Heart right ventricle (tissue), 16 donors: Measurements from ENCODE around the gene CENPT. TPM values are rescaled to one million over a fixed set of nuclear protein-coding genes. Genes with fewer than 3 reads are reported as not detected.

Source experiments
- ATAC-seq, 8 donors: fragments of 200-7000 bp; cut with Tn5 transposase; one replicate each; pipeline ENCODE4 v1.9.1; 2020; ENCODE audit warnings: mild to moderate bottlenecking in 8 of 8, moderate library complexity in 8 of 8, moderate number of reproducible peaks in 1 of 8
- DNase-seq, 2 donors: peaks; one replicate each; pipeline ENCODE4 v3.0.0-alpha.2; 2020
- H3K27ac ChIP-seq, 10 donors: fragments of 200-600 bp; sonication (generic) in 2 of 10; one replicate each; pipeline versions ENCODE4 v1.5.0 to v1.8.0; 2020 to 2022; ENCODE audit warnings: mild to moderate bottlenecking in 3 of 10
- H3K27me3 ChIP-seq, 7 donors: fragments of 200-600 bp; one replicate each; pipeline ENCODE4 v1.8.0; 2021 to 2022; ENCODE audit warnings: mild to moderate bottlenecking in 2 of 7
- H3K36me3 ChIP-seq, 9 donors: fragments of 200-600 bp; sonication (generic) in 1 of 9; one replicate each; pipeline versions ENCODE4 v1.5.0 to v1.8.0; 2020 to 2022; ENCODE audit warnings: mild to moderate bottlenecking in 2 of 9
- H3K4me1 ChIP-seq, 9 donors: fragments of 200-600 bp; sonication (generic) in 1 of 9; one replicate each; pipeline versions ENCODE4 v1.5.0 to v1.8.0; 2020 to 2022; ENCODE audit warnings: mild to moderate bottlenecking in 4 of 9
- H3K4me3 ChIP-seq, 10 donors: fragments of 200-600 bp; sonication (generic) in 2 of 10; one replicate each; pipeline versions ENCODE4 v1.5.0 to v1.8.0; 2020 to 2022; ENCODE audit warnings: mild to moderate bottlenecking in 7 of 10, moderate library complexity in 2 of 10
- H3K9me3 ChIP-seq, 11 donors: fragments of 200-600 bp in 10 of 11; sonication (generic) in 2 of 11; one replicate each; pipeline versions ENCODE4 v1.5.0 to v1.8.0; 2013 to 2022; ENCODE audit warnings: mild to moderate bottlenecking in 2 of 11, control low read depth in 1 of 11, moderate library complexity in 1 of 11
- CTCF ChIP-seq, 9 donors: fragments of 200-600 bp; sonication (generic) in 2 of 9; IDR thresholded peaks; one replicate each; pipeline versions ENCODE4 v1.5.0 to v1.8.0; 2021 to 2022; ENCODE audit warnings: antibody characterized with exemption in 9 of 9, mild to moderate bottlenecking in 5 of 9, moderate library complexity in 1 of 9
- whole genome bisulfite sequencing, 2 donors: extraction: QIAGEN DNeasy Blood & Tissue Kit; methylation state at CpG; one replicate each; pipeline ENCODE4 v1.1.7; 2013; ENCODE audit warnings: inconsistent platforms in 1 of 2; 5-methylcytosine and 5-hydroxymethylcytosine counted together
- intact Hi-C, 10 donors: fragments of 100-400 bp; cut with DNase I; formaldehyde crosslinking; loops; one replicate each; pipeline versions ENCODE4 v1.11.1 to v1.14.2; 2022
- polyA plus RNA-seq, 2 donors: library from polyadenylated mRNA; stranded (reverse); fragments of 200-250 nt; gene quantifications; one replicate each; pipeline ENCODE4 v1.2.3, GENCODE V29; 2013
- total RNA-seq, 10 donors: library from RNA; stranded (reverse); fragmentation: NEBNext Ultra II Directional in 3 of 10; extraction: Animal tissue kit (Norgen Biotek cat#: 25700) in 3 of 10; gene quantifications; one replicate each; pipeline versions ENCODE4 v1.2.1 to v1.2.4, GENCODE V29; 2021 to 2023
- donor health status: Arrhythmogenic right ventricular cardiomyopathy.
- donor health status: ischemic (EF 13 %, LVEDD 7.1; RV severe dilation, severe dysfunction).
- donor health status: healthy with polysubstance abuse.
- donor health status: DM: no; HTN: yes; CAD: no.
- donor health status: DM: no; HTN: no; CAD: no.
- donor health status: ischemic (EF 25% LVEDD 6.9; RV normal size, moderate dysfunction).
- donor health status: ischemic (EF 25% LVEDD 5.7; RV mildly dilated, moderate dysfunction).
- donor health status: healthy.
- donor health status: DM: yes; HTN: yes; CAD: no.
- donor health status: Ischemic cardiomyopathy.
- donor health status: ischemic (EF 35%, LVEDD 5.7; RV mildly dilated, moderate dysfunction).
- donor health status: nonischemic (EF 11% LVEDD 7.7; RV severe dilation, severe dysfunction).
- donor health status: DM: yes; HTN: yes; CAD: no.
- donor health status: PGD.
- donor health status: ischemic (EF 29% LVEDD 5.4; RV normal size, mild dysfunction).
- donor health status: nonischemic (EF 23%, LVEDD 6.1; RV moderate dilation, normal function).

The CENPT gene
- total and polyA plus RNA-seq, 12 donors, result 16.1 to 63.3 (median 19.8) TPM

GRCh38 chr16:67883146-67883871 lies 35.8 kb upstream of the CENPT start:
- Histone ChIP-seq H3K4me1 (peaks cover 19 to 55% (median 25%) of the 10 kb centered on the region in 9 donors), H3K27me3 (no peaks in the 10 kb centered on the region), H3K27ac (peak overlapping the region in 9 of 10 donors; percentile 66 to 91 (median 88)), H3K4me3 (no peak overlapping the region), H3K36me3 (peaks cover under 1 to 86% (median 58%) of the 10 kb centered on the region in 9 donors), H3K9me3 (no peaks in the 10 kb centered on the region)
- ATAC-seq (no peak), DNase-seq (no peak)
- 71 to 79% methylated on average over 6 of the region's 6 CpGs for WGBS, 2 donors
- peak in 1 of 9 donors; percentile 76 for TF ChIP-seq CTCF (IDR thresholded peaks at IDR 0.05)
- intact Hi-C loops, result loop anchor here in 9 of 10 donors (2.0 to 5.0 kb wide), 5 partner anchors 34 to 159 kb away; partner anchors contain the start of genes DDX28 (in 1 of the 9) and DUS2 (in 1 of the 9)

GRCh38 chr16:67882374-67883145 lies 35.1 kb upstream of the CENPT start:
- H3K9me3 ChIP-seq, result no peaks in the 10 kb centered on the region

GRCh38 chr16:67881621-67882161 lies 34.2 kb upstream of the CENPT start:
- no peaks in the 10 kb centered on the region for H3K9me3 ChIP-seq
- peaks cover 6 to 99% (median 74%) of the 10 kb centered on the region in 9 donors for H3K36me3 ChIP-seq
- DNase-seq (peak; percentile 31 to 53), ATAC-seq (peak; percentile 23 to 71 (median 48))
- H3K4me1 ChIP-seq, result peaks cover 19 to 55% (median 25%) of the 10 kb centered on the region in 9 donors
- no peaks in the 10 kb centered on the region for H3K27me3 ChIP-seq
- peak overlapping the region; percentile 44 to 92 (median 88) for H3K27ac ChIP-seq
- H3K4me3 ChIP-seq, result no peak overlapping the region
- intact Hi-C loops, result loop anchor here in 9 of 10 donors (2.0 to 5.0 kb wide), 5 partner anchors 36 to 161 kb away; partner anchors contain the start of genes DDX28 (in 1 of the 9) and DUS2 (in 1 of the 9)
- no peak for TF ChIP-seq CTCF (IDR thresholded peaks at IDR 0.05)
- WGBS, 2 donors, result 64 to 75% methylated on average over 21 of the region's 21 CpGs

More at GRCh38 chr16:67882374-67883145, 35.1 kb upstream of the CENPT start:
- ATAC-seq (peak; percentile 43 to 82 (median 74)), DNase-seq (peak; percentile 64 to 78)
- Histone ChIP-seq H3K4me3 (no peak overlapping the region), H3K27ac (peak overlapping the region; percentile 44 to 92 (median 88)), H3K36me3 (peaks cover 6 to 94% (median 65%) of the 10 kb centered on the region in 9 donors), H3K4me1 (peaks cover 19 to 55% (median 25%) of the 10 kb centered on the region in 9 donors), H3K27me3 (no peaks in the 10 kb centered on the region)
- 52 to 65% methylated on average over 18 of the region's 18 CpGs for WGBS, 2 donors
- peak in 4 of 9 donors; percentile 15 to 33 (median 28) for TF ChIP-seq CTCF (IDR thresholded peaks at IDR 0.05)
- intact Hi-C loops, result loop anchor here in 9 of 10 donors (2.0 to 5.0 kb wide), 5 partner anchors 35 to 160 kb away; partner anchors contain the start of genes DDX28 (in 1 of the 9) and DUS2 (in 1 of the 9)
